HG03175 (cell line): ENCODE measurements around the gene LDLR.

ENCODE experiments used
- ATAC-seq: cut with Tn5 transposase; IDR thresholded peaks from one replicate; pipeline ENCODE4 v1.9.1; 2021; ENCODE audit warnings: mild to moderate bottlenecking, moderate library complexity; ENCODE audit not compliant: unreplicated experiment

Gene LDLR

GRCh38 chr19:11089254-11090013 is at the start of gene LDLR:
TSS of gene LDLR (plus strand) at chr19:11089463. CDS start at chr19:11089549, 86 bp downstream.
- no peak for ATAC-seq

- ATAC-seq: no peak
Observed at GRCh38 chr19:11041194-11041593, 48.1 kb upstream of the LDLR start.

GRCh38 chr19:11041966-11042627 is 47.2 kb upstream of the LDLR start:
- no peak for ATAC-seq

DNA sequence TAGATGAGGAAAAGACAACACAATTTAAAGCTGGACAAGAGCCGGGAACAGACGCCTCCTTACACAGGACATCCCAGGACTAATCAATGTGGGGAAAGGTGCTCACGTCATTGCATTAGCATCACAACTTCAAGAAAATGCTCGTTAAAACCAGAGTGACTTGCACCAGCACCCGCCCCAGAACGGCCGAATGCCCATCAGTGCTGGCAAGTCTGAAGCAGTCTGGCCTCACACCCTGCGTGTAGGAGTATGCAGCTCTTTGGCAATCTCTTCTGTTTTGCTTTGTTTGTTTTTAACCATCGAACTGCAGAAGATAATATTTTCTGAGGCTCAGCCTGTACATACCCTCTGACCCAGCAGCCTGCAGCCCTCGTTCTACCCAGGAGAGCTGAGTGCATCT is 44.8 kb upstream of the LDLR start:
- ATAC-seq: no peak

GRCh38 chr19:11045536-11045935 is 43.7 kb upstream of the LDLR start:
- no peak for ATAC-seq

DNA sequence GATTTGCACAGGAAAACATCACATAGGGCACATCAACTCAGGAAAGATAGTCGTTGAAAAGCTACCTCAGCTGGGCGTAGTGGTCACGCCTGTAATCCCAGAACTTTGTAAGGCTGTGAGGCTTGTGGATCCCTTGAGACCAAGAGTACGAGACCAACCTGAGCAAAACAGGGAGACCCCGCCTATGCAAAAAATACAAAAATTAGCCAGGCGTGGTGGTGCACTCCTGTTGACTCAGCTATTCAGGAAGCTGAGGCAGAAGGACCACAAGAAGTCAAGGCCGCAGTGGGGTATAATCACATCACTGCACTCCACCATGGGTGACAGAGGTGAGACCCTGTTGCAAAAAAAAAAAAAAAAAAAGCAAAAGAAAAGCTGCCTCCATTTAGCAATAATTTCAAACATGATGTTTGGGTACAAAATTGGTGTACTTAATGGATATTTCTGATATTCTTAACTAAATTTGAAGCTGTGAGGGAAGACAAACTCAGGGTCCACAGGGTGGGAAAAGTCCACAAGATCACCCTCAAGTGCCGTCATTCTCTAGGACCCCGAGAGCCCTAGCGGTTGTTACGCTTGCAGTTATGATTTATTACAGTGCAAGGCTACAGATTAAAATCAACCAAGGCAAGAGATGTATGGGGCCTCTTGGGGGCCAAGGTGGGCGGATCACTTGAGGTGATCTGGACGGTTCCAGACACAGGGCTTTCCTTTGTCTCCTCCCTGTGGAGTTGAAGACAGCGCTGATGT is 42.5 kb upstream of the LDLR start:
- ATAC-seq: no peak

DNA sequence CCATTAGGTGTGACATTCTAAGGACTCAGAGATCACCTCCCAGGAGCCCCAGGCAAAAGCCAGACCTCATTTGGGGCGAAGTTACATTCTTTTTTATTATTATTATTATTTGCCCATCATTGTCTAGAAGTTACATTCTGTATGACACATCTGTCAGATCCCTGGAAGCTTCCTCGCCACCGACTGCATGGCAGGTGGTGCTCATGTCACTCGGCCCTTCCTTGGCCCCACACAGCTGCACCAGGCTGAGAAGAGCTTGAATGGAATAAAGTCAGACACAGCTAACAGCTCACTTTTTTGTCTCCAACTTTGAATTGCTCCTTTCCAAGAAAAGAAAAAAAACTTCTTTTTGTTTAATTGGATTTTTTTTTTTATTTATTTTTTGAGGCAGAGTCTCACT is 41.4 kb upstream of the LDLR start:
- no peak for ATAC-seq

- no peak for ATAC-seq
Observed at GRCh38 chr19:11050323-11051114, 38.7 kb upstream of the LDLR start.

DNA sequence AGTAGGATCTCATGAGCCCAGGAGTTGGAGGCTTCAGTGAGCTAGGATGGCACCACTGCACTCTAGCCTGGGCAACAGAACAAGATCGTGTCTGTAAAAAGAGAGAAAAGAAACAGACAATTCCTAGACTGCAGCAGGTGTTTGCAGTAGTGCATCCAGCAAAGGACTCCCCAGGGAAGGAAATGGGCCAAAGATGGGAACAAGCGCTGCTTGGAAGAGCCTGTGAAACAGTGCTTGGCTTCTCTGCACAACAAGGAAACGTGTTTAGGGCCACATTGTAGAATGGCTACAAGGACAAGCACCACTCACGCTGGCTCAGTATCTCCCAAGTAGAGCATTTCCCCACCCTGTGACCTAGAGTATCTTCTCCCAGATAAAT is 35.5 kb upstream of the LDLR start:
- ATAC-seq: no peak

- ATAC-seq: no peak
Observed at GRCh38 chr19:11054200-11054599, 35.1 kb upstream of the LDLR start.

DNA sequence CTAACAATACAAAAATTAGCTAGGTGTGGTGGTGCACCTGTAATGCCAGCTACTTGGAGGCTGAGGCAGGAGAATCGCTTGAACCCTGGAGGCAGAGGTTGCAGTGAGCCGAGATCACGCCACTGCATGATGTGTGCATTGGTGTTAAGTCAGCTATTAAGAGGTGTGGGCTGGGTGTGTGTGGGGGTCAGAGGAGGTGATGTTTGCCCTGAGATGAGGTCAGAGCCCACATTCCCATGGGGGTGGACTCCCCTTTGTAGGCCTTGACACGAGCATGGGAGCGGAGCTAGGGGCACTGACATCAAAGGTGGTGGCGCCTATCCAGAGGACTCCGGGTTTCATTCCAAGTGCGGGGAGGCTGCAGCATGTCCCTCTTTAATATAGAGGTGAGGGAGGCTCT is 34.6 kb upstream of the LDLR start:
- no peak for ATAC-seq

DNA sequence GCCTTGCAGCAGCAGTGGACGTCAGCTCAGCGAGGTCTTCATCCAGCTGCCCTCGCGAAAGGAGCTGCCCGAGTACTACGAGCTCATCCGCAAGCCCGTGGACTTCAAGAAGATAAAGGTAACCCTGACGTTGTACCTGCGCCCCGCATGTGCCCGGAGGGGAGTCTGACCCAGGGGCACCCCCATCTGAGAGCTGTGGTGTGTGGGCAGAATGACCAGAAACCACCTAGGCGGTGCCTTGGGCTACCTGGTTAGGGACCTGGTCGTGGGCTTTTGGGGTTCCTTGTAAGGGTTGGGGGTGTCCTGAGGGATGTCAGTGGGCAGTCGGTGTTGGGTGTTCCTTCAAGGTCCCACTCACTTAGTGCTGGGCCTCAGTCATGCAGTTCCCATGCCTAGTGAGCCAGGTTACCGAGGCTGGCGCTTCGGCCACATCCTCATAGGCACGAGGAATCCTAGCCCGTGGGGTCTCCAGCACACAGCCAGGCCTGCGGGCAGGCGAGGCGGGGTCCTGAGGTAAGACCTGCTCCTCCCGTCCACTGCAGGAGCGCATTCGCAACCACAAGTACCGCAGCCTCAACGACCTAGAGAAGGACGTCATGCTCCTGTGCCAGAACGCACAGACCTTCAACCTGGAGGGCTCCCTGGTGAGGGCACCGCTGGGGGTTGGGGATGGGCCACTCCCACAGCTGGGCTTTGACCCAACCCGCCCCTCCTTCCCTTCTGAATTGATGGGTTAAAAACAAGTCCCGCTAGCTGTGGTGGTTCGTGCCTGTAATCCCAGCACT is 30.8 kb upstream of the LDLR start:
- no peak for ATAC-seq

DNA sequence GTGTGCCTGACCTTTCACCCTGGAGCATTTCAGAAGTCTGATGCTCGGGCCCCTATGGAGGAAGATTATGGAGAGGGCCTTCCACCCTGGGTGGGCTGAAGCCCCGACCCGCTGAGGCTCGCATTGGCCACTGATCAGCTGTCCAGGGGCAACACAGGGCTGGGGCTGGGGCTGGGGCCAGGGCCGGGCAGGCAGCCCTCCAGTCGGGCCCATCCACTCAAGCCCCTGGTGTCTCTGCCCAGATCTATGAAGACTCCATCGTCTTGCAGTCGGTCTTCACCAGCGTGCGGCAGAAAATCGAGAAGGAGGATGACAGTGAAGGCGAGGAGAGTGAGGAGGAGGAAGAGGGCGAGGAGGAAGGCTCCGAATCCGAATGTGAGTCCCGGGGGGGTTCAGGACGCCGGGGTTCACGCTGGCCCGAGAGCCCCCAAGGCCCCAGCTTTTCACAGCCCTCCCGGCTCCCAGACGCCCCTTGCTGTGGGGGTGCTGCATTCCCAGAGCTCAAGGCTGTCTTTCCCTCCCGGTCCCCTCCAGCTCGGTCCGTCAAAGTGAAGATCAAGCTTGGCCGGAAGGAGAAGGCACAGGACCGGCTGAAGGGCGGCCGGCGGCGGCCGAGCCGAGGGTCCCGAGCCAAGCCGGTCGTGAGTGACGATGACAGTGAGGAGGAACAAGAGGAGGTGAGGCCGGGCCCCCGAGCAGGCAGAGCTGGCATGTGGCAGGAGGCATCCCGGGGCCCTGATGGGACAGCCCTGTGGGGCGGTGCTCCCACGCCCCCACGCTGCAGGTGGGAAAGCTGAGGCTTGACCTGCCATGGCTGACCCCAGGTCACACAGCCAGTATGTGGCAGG is 29.5 kb upstream of the LDLR start:
- no peak for ATAC-seq

DNA sequence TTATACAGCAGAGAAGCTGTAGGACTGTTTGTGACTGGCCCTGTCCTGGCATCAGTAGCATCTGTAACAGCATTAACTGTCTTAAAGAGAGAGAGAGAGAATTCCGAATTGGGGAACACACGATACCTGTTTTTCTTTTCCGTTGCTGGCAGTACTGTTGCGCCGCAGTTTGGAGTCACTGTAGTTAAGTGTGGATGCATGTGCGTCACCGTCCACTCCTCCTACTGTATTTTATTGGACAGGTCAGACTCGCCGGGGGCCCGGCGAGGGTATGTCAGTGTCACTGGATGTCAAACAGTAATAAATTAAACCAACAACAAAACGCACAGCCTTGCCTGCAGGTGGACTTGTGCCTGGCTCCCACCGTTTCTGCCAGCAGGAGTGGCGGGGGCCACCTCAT is 27.3 kb upstream of the LDLR start:
- ATAC-seq: no peak

DNA sequence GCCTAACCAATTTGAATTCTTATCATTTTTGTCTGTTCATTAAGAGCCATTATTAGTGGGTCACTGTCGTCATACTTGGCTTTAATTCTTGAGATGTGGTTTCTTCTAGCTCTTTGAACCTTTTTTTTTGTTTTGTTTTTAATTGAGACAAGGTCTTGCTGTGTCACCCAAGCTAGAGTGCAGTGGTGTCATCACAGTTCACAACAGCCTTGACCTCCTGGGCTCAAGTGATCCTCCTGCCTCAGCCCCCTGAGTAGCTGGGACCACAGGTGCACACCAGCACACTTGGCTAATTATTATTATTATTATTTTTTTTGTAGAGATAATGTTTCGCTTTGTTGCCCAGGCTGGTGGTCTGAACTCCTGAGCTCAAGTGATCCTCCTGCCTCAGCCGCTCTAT is 25.8 kb upstream of the LDLR start:
- no peak for ATAC-seq

- ATAC-seq: no peak
Observed at GRCh38 chr19:11064831-11065303, 24.4 kb upstream of the LDLR start.

DNA sequence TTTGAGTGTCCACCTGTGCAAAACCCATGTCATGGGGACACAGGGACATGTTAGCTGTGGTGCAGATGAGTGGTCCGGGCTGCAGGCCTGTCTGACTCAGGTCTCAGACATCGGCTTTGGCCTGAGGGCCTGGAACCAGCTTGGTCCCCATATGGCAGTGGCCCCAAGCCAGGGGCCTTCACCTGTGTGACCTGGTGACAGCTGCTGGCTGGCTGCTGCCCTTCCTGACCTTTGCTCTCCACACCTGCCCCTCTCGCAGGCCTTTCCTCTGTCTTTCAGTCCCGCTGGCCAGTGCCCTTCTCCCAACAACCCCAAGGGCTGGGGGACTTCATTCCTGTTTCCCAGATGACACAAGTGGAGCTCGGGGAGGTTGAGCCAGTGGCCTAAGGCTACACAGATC is 22.9 kb upstream of the LDLR start:
- ATAC-seq: no peak

DNA sequence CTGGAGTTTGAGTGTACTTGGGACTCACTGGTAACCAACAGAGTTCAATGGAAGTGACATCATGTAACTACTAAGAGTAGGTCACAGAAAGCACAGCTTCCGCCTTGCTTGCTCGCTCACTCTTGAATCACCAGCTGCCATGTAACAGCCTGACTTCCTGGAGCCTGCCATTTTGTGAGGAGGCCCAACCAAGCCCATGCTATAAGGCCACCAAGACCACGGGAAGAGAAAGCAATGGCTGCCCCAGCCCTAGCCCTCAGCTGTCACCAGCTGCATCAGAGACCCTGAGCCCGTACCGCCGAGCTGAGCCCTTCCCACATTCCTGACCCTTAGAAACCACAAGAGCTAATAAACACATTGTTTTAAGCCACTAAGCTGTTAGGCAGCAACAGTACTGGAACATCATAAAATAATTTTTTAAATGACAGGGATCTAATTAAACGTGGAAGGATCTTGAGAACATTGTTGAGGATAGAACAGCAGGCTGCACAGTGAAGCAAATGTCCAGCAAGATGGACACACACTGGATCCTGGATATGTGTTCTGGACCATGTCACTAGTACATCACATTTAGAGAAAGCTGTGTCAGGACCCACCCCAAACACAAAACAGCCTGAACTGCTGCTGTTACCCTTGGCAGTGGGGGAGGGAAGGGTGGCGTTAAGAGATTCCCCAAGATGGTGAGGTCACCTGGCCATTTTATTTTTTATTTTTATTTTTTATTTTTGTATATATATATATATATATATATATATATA is 21.7 kb upstream of the LDLR start:
- no peak for ATAC-seq

DNA sequence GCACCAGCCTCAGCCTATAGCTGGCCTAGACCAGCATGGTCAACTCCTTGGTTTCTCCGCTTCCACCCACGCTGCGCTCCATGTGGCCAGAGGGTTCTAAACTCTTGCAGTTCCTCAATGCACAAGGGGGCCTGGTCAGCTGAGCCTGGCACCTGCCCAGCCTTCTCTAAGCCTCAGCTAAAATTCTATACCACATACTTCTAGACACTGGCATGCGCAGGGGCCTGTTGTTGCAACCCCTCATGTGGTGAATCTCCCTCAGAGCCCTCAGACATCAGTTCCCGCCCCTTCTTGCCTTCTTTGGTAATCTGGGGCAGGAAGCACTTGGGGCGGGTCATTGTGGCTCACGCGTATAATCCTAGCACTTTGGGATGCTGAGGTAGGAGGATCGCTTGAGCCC is 19.7 kb upstream of the LDLR start:
- ATAC-seq: no peak
